ENCODE results near the gene ZNRF1.
"Not testable (repeated sequence)": the region's sequence is repeated elsewhere in the genome, so short reads cannot be mapped to it uniquely, and the experiment has no call there.

The ZNRF1 gene

DNA sequence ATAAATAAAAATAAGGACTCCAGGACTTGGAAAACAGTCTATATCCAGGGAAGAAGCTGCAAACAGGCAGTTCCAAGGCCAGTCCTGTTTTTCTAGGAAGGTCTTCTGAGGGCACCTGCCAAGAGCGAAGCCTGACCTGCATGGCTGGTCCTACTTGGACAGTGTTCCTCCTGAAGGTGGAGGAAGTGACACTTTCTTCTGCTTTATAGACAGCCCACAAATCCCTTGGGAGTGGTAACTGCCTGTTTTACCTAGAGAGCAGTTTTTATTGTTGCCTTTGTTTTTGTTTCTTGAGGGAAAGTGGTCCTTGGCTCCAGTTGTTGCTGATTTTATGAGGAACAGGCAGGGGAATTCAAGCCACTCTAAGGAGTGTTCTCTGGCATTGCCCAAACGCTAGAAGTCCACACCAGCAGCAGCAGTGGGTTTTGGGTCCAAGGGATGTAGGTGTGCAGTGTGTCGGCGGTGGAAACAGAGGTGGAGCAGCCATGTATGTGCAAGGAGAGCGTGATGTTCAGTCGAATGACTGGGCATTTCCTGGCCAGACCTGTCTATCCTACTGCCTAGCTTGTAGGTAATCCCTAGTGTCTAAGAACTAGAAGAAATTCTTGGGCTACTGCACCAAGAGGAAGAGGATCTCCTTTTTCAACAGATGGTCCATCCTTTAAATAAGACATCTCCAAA, 82.5 kb downstream of the ZNRF1 start:
- no peak for DNase-seq

DNA sequence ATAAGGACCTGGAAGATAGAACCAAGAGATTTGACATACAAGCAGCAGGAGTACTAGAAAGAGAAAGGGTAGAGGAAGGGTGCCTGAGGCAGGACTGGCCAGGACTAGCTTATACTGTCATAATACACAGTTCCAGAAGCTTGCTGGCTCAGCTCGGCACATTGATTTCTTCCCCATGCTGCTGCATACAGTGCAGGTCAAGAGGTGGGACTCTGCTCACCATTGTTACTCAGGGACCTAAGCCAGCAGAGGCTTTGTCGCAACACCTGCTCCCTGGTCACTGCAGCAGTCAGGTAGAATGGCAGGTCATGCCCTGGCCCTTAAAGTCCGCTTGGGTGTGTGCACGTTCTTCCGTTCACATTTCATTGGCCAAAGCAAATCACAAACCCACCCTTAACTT, 85.0 kb downstream of the ZNRF1 start:
- no peak for DNase-seq

GRCh38 chr16:75085556-75085955, 86.7 kb downstream of the ZNRF1 start:
- DNase-seq: no peak

- DNase-seq: no peak
These were observed 87.5 kb downstream of the ZNRF1 start for GRCh38 chr16:75086281-75086680.

GRCh38 chr16:75086688-75087374, 88.0 kb downstream of the ZNRF1 start:
- no peak for DNase-seq

DNA sequence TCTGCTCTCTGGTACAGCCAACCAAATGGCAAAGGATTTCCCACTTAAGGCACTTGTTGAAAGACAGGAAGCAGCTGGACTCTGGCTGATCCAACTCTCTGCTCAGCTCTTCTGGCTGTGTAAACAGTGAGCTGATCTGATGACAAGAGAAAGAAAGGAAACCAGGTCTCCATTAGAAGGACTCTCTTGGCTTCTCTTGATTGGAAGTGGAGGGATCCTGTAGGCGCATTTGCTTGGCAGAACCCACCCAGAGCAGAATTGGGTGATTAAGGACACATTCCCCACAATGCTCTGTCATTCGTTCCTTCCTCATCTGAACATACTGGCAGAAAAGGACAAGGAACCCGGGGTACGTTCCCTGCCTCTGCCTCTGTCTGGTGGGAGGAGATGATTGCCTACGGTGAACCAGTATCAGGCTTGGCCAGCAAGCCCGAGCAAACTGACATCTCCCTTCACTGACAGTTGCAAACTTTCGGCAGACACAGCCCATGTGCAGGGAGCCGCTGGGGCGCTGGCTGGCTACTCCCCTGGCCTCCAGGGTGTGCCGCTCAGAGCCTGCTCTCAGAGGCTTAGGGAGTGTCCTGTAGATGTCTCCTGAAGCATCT, 88.7 kb downstream of the ZNRF1 start:
- peak; percentile 69 for DNase-seq

GRCh38 chr16:75088216-75088615, 89.4 kb downstream of the ZNRF1 start:
- DNase-seq: no peak

DNA sequence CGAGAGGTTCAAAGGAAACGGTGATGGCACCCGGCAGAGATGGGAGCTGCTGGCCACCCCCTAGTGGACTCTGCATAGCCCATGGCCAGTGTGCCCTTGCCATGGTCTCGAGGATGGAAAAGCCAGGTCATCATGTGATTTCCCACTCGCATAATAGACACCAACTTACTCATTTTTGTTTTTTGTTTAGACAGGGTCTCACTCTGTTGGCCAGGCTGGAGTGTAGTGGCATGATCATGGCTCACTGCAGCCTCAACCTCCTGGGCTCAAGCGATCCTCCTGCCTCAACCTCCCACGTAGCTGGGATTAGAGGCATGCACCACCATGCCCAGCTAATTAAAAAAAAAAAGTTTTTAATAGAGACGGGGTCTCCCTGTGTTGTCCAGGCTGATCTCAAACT, 90.1 kb downstream of the ZNRF1 start:
- no peak for DNase-seq

DNA sequence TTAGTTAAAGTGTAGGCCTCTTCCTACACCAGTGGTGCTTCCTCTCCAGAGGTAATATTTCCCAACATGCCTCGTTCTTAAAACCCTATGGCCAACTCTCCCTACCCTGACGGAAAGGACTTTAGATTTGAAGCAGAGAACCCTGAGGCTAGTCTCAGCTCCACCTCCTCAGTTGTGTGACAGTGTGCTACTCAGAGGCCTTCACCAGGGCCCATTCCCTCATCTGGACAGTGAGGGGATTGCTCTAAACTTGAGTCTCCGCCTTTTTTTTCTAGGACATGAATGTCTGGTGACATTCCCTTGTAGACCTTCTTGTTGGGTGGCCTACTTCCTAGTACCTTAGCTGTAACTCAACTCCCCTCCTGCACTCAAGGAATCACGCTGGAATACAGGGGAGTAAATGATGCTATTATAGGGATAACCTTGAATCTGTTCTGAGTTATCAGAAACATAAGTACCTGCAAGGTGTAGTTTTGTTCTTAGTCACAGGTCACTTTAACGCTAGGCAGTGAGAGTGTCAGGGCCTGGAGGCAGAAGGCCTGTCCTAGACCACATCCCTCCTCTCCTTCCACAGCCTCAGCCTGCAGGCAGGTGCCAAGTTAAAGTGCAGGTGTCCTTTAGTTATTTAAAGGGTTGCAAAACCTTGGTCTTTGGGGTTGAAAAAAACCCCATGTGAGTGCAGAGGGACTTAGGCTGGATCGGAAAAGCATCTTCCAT, 90.8 kb downstream of the ZNRF1 start:
- no peak for DNase-seq

DNA sequence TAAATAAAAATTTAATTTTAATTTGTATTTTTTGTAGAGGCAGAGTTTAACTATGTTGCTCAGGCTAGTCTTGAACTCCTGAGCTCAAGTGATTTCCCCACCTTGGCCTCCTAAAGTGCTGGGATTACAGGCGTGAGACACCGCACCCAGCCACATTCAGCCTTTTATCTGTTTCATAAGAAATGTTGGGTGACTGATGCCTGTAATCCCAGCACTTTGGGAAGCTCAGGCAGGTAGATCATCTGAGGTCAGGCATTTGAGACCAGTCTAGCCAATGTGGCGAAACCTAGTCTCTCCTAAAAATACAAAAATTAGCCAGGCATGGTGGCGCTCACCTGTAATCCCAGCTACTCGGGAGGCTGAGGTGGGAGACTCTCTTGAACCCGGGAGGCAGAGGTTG, 92.1 kb downstream of the ZNRF1 start:
- DNase-seq: not testable (repeated sequence)

GRCh38 chr16:75091619-75092018, 92.8 kb downstream of the ZNRF1 start:
- not testable (repeated sequence) for DNase-seq

- DNase-seq: no peak
These were observed 94.0 kb downstream of the ZNRF1 start for GRCh38 chr16:75092777-75093176.

DNA sequence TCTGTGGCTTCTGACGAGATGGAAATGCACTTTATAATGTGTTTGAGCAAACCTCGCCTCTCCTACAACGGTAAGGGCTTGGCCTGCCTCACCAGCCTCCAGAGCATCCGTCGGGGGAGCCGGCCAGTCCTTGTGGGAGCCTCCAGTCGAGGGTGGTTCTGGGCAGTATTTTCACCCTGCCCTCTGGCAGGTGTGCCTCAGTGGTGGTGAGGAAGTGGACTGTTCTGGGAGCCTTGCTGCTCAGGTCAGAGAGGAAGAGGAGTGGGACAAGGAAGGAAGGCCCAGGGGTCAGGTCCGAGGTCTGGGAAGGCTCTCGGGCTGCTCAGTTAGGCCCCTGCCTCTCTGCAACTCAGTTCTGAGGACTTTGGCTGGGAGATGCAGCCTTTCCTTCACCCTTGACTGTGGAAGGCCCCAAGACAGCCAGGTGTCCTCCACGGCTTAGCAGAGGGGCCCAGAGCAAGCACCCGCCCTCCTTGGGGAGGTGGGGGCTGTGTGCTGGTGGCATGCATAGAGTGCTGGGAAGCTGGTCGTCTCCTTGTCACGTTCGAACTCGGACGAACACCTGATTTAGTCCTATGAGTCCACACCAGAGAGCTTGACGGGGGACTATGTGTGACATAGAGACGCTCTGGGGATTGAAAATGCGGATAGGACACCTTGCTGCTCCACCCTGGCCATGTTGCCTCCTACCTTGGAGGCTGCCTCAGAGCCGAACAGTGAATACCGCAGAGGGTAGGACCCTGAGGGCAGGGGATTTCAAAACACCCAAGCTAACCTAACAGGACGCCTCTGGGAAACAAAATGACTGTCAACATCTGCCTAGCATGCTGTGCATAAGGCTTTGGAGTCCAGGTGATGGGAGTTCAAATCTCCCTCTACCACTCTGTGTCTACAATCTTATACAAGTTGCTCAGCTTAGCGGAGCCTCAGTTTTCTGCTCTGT, 95.0 kb downstream of the ZNRF1 start:
- no peak for DNase-seq

GRCh38 chr16:75095204-75095621, 96.4 kb downstream of the ZNRF1 start:
- no peak for DNase-seq

GRCh38 chr16:75096656-75097055, 97.8 kb downstream of the ZNRF1 start:
- DNase-seq: peak; percentile 77

DNA sequence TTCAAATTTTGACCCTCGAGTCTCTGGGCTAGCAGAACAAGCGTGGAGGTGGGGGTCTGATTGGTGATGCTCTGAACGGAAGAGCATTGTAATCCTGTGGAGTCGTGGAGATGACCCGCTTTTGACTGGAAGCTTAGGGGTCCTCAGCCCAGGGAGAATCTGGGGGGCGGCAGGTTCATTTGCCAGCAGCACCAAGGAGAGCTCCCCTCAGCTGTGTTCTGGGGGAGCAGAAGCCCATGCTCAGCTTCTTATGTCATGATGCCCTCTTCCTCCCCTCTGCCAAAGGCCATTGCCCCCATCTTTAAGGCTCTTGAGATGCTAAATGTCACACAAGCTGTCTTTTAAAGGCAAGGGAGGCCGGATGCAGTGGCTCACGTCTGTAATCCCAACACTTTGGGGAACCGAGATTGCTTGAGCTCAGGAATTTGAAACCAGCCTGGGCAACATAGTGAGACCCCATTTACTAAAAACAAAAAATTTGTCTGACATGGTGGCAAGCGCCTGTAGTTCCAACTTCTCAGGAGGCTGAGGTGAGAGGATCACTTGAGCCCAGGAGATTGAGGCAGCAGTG, 98.5 kb downstream of the ZNRF1 start:
- no peak for DNase-seq

- DNase-seq: no peak
These were observed 99.4 kb downstream of the ZNRF1 start for GRCh38 chr16:75097941-75098901.

GRCh38 chr16:75099075-75099667, 100.3 kb downstream of the ZNRF1 start:
- no peak for DNase-seq

- DNase-seq: no peak
These were observed 101.1 kb downstream of the ZNRF1 start for GRCh38 chr16:75099738-75100602.

Data from femur (tissue), 1 donor.